NK-92 treated with Interleukin-12 subunit alpha and Interleukin-12 subunit beta, amount 100 ng/mL, for 24 hours (cell line): ENCODE results near the gene TFF1.

Source experiments
- DNase-seq: peaks from one replicate; lab custom pipeline; 2025; lab: John Stamatoyannopoulos, UW

The TFF1 gene

DNA sequence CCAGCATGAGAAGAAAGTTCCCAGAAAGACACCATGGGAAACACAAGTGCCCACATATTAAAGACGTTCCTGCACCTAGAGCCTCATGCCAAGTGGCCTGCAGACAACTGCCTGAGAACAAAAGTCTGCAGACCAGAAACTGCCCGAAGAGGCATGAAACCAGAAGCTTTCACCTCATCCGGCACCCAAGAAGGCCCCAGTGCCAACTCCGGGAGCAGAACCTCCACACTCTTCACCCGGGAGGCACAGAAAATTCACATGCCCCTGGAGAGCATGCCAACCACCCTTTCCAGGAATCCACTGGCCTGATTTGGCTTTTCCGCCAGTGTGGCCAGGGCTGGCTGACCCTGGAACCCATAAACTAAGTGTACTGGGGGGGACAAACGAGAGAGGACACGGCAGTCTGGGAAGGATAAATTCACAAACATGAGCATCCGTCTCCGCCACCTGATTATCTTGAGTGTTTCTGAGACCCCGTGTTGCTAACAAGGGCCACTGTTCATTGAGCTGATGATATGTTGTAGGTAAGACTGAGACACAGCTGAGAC, 22.3 kb downstream of the TFF1 start:
- DNase-seq = no peak

DNA sequence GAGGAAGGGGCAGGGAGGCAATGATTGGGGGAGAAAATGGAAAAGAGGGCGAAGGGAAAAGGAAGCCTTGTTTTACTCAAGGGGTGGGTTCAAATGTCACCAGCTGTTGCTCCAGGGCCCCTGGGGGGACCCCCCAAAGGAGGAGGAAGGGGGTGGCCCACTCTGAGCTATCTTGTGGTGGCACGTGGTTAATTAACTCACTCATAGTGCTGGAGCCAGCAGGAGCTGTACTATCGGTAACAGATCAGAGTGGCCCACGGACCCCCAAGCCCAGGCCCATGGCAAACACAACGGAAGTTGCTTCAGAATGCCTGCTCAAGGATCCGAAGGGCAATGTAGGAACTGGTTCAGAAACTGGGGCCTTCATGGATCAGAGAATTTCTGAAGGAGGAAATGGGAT, 22.8 kb downstream of the TFF1 start:
- no peak for DNase-seq

DNA sequence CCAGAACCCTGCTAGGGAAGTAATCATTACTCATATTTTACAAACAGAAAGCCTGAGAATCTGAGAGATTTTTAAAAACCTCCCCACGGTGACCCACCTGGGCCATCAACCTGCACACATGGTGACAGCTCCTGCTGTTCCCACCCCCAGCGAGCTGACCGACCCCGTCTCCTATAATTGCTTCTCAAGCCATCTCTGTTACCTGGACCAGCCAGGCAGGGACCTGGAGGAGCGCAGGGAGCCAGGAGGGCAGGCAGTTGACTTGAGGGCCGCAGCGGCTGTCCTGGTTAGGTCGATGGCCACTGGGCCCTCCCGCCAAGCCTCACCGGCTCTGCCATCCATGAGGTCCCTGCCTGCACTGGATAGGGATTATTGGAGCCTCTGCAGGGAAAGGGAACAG, 23.2 kb downstream of the TFF1 start:
- DNase-seq = no peak

GRCh38 chr21:42341776-42342542, 24.4 kb downstream of the TFF1 start:
- no peak for DNase-seq

DNA sequence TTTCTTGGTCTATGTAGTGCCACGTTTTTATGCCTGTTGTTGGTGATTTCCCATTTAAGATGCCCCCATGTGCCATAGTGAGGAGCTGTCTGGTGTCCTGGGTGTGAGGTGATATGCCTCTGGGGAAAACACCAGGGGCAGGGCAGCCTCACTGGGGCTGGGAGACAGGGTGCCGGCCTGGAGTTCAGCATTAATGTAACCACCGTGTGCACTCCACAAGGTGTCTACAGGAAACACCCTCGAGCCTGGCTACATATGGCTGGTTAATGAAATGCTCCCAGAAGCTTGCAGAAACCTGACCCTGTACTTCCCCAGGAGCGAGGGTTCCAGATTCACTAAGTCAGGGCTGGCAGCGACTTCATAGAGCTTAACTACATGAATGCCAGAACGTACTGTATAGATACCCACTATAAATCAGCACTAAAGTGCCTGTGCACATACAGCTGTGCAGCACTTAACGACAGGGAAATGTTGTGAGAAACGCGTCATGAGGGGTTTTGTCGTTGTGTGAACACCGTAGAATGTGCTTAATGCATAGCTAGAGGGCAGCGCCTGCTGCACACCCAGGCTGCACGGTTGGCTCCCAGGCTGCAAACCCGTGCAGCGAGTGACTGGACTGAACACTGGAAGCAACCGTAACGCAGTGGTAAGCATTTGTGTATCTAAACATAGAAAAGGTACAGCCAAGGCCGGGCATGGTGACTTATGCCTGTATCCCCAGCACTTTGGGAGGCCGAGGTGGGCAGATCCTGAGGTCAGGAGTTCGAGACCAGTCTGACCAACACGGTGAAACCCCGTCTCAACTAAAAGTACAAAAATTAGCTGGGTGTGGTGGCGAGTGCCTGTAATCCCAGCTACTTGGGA, 25.9 kb downstream of the TFF1 start:
- DNase-seq = no peak

DNA sequence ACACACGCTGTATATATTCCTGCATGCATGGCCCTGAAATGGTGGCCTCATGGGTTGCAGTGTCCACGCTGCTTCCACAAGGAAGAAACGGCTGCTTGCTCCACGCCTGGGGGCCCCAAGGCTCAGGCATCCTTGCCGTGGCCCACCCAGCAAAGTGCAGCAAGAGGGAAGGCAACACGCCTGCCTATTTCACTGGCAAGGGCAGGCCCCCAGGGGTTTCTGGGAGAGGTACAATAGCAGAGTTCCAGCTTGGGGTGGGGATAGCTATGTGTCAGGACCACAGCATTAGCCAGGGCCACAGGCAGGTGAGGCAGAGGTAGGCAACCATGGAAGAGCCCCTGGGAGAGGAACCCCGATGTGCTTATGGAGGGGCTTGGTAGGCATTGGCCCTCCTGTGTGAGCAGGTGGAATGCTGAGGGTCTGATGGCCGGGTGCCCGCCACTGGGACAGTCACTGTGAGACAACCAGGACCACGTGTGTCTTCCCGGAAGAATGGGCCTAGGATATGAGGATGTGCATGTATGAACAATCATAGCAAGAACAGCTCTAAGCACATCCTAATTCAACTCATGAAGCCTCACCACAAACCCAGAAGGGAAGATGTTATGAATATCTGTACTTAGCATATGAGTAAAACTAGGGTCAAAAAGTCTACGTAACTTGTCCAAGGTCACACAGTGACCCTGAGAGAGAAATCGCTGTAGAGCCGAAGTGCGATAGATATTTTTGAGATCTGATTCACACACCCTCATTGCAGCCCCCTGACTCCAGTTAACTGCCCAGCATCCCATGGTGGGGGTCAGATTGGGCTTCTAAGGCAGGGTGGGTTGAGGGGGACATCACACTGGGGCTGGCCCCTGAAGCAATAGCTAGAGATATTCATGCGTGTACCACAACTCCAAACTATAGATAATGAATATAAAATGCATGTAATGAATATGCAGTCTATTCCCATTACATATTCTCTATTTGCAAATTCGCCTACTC, 27.3 kb downstream of the TFF1 start:
- no peak for DNase-seq

DNA sequence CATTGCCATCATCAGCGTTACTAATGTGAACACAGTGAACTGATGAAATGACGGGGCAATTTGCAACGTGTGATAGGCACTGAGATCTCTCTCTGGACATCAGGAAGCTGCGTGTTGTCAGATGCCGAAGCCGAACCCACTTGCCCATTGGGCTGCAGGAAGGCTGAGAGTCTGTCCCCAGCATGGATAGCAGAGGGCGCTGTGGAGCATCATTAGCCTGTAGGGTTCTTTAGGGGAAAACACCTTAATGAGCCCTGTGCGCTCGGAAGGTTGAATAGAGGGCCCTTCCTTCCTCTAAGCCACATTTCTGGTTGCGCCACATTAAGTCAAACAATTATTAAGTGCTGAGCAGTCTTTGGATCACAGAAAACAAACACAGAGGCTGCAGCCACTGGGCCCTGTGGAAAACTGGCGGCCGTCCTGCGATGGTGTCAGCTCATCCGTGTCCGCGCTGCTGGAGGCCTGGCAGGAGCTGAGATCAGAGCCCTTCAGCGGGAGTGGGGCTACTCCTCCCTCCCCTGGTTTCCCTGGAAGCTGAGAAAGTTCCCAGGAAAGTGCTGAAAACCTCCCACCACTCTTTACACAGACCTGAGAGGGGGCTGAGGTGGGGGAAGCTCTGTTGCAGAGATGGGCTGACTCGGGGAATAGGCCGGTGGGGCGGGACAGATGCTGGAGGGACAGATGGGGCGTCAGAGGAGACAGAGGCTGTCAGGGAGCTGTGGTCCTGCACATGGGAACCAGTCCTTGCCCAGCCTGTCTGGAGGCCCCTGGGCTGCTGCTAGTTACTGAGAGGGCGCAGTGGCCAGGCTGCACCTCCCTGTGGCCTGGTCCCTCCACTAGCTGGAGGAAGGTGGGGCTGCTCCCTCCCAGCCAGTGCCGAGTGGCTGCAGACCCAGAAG, 28.3 kb downstream of the TFF1 start:
- DNase-seq = no peak

- DNase-seq = no peak
Observed at GRCh38 chr21:42337276-42337675, 29.1 kb downstream of the TFF1 start.

- DNase-seq = no peak
Observed at GRCh38 chr21:42336054-42336453, 30.3 kb downstream of the TFF1 start.

GRCh38 chr21:42332557-42333317, 33.6 kb downstream of the TFF1 start:
- DNase-seq = no peak

- DNase-seq = no peak
Observed at GRCh38 chr21:42331660-42332059, 34.7 kb downstream of the TFF1 start.

- DNase-seq = no peak
Observed at GRCh38 chr21:42330380-42331371, 35.7 kb downstream of the TFF1 start.

- no peak for DNase-seq
Observed at GRCh38 chr21:42324896-42325295, 41.4 kb downstream of the TFF1 start.

DNA sequence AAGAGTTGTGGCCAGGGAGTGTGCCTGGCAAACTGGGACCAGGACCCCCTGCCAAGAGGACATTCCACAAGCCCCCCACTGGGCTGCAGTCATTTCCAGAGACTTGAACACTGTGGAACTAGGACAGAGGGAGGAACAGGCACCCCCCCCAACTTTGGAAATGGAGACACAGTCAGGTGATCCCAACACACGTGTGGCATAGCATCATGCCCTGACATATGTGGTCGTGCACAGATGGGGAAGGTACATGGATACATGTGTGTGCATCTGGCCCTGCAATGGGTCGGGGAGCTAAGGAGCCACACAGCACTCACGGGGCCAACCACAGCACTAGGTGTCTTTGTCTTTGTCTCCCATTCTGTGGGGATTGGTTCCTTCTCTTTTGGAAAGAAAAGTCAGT, 44.5 kb downstream of the TFF1 start:
- no peak for DNase-seq

GRCh38 chr21:42321231-42321630, 45.1 kb downstream of the TFF1 start:
- DNase-seq = no peak

GRCh38 chr21:42320791-42321190, 45.5 kb downstream of the TFF1 start:
- DNase-seq = no peak

GRCh38 chr21:42319851-42320572, 46.3 kb downstream of the TFF1 start:
- DNase-seq = no peak

- DNase-seq = no peak
Observed at GRCh38 chr21:42319376-42319775, 47.0 kb downstream of the TFF1 start.
